ENCODE data around the gene RGS6. TPM values are rescaled to one million over a fixed set of nuclear protein-coding genes. Genes with fewer than 3 reads are reported as not detected.

RGS6 gene
- total and polyA plus RNA-seq, 8 donors = 0.06 to 0.47 (median 0.20) TPM; not detected in 1

GRCh38 chr14:72519543-72519942 lies 587.3 kb downstream of the RGS6 start:
- DNase-seq = no peak
- H3K27ac ChIP-seq = no peak overlapping the region
- no peak overlapping the region for H3K4me3 ChIP-seq
- no peak for FAIRE-seq
- TF ChIP-seq CTCF (IDR thresholded peaks at IDR 0.05) = no peak
- H3K36me3 ChIP-seq = no peaks in the 10 kb centered on the region
- ATAC-seq = no peak
- intact Hi-C loops (cut with DNase I) = loop anchor here in 2 of 3 donors (5.0 to 10.0 kb wide), 2 partner anchors 378 to 385 kb away; no protein-coding TSS in a partner anchor
- H3K9me3 ChIP-seq = no peaks in the 10 kb centered on the region
- WGBS, 2 donors = 65 to 70% methylated on average over 4 of the region's 4 CpGs
- no peaks in the 10 kb centered on the region for H3K27me3 ChIP-seq
- no peaks in the 10 kb centered on the region for H3K4me1 ChIP-seq

- no peak for TF ChIP-seq CTCF (IDR thresholded peaks at IDR 0.05)
- Histone ChIP-seq H3K4me3 (no peak overlapping the region), H3K36me3 (no peaks in the 10 kb centered on the region), H3K27me3 (no peaks in the 10 kb centered on the region), H3K4me1 (no peaks in the 10 kb centered on the region), H3K27ac (no peak overlapping the region), H3K9me3 (no peaks in the 10 kb centered on the region)
- ATAC-seq = no peak
- FAIRE-seq = no peak
- 77 to 78% methylated on average over 4 of the region's 4 CpGs for WGBS, 2 donors
- intact Hi-C loops (cut with DNase I) = no loop called here
- DNase-seq = no peak
These were observed 588.8 kb downstream of the RGS6 start for GRCh38 chr14:72521045-72521444.

GRCh38 chr14:72521968-72522741 lies 589.9 kb downstream of the RGS6 start:
- no peak overlapping the region for H3K27ac ChIP-seq
- TF ChIP-seq CTCF (IDR thresholded peaks at IDR 0.05) = no peak
- intact Hi-C loops (cut with DNase I) = no loop called here
- no peak for ATAC-seq
- no peak overlapping the region for H3K4me3 ChIP-seq
- 86 to 88% methylated on average over 8 of the region's 8 CpGs for WGBS, 2 donors
- DNase-seq = no peak
- H3K27me3 ChIP-seq = no peaks in the 10 kb centered on the region
- H3K36me3 ChIP-seq = no peaks in the 10 kb centered on the region
- FAIRE-seq = no peak
- H3K4me1 ChIP-seq = no peaks in the 10 kb centered on the region
- no peaks in the 10 kb centered on the region for H3K9me3 ChIP-seq

GRCh38 chr14:72522847-72523246 lies 590.6 kb downstream of the RGS6 start:
- Histone ChIP-seq H3K4me1 (no peaks in the 10 kb centered on the region), H3K9me3 (no peaks in the 10 kb centered on the region), H3K4me3 (no peak overlapping the region), H3K27me3 (no peaks in the 10 kb centered on the region), H3K36me3 (no peaks in the 10 kb centered on the region), H3K27ac (no peak overlapping the region)
- no peak for ATAC-seq
- intact Hi-C loops (cut with DNase I) = no loop called here
- 93 to 97% methylated on average over 4 of the region's 4 CpGs for WGBS, 2 donors
- TF ChIP-seq CTCF (IDR thresholded peaks at IDR 0.05) = no peak
- FAIRE-seq = no peak
- no peak for DNase-seq

Data from pancreas (tissue), 10 donors.